ENCODE data around the gene TCF7L1.
A peak's percentile ranks its signal among the peaks of the same experiment; 100 is the strongest.
"Not testable (repeated sequence)": the region's sequence is repeated elsewhere in the genome, so short reads cannot be mapped to it uniquely, and the experiment has no call there.

TCF7L1 gene

GRCh38 chr2:85329701-85330100, 196.5 kb downstream of the TCF7L1 start:
- DNase-seq: not testable (repeated sequence)

- DNase-seq: no peak
These were observed 197.8 kb downstream of the TCF7L1 start for GRCh38 chr2:85330839-85331636.

- not testable (repeated sequence) for DNase-seq
These were observed 200.7 kb downstream of the TCF7L1 start for GRCh38 chr2:85333877-85334276.

GRCh38 chr2:85334928-85335327, 201.7 kb downstream of the TCF7L1 start:
- no peak for DNase-seq

- DNase-seq: no peak
These were observed 207.1 kb downstream of the TCF7L1 start for GRCh38 chr2:85340034-85340892.

- DNase-seq: no peak
These were observed 208.3 kb downstream of the TCF7L1 start for GRCh38 chr2:85341269-85342029.

- DNase-seq: no peak
These were observed 209.0 kb downstream of the TCF7L1 start for GRCh38 chr2:85342156-85342555.

- DNase-seq: not testable (repeated sequence)
These were observed 210.2 kb downstream of the TCF7L1 start for GRCh38 chr2:85343207-85343895.

- DNase-seq: no peak
These were observed 211.3 kb downstream of the TCF7L1 start for GRCh38 chr2:85344356-85344954.

GRCh38 chr2:85347599-85347998, 214.4 kb downstream of the TCF7L1 start:
- DNase-seq: no peak

- DNase-seq: no peak
These were observed 220.7 kb downstream of the TCF7L1 start for GRCh38 chr2:85353876-85354285.

GRCh38 chr2:85354286-85355072, 221.3 kb downstream of the TCF7L1 start, which contains the start of the genes ELMOD3 and RETSAT:
Gene ELMOD3 (plus strand): TSS chr2:85354769. CDS start chr2:85357199, 2,430 bp downstream.
Gene RETSAT (minus strand): TSS chr2:85354528. CDS start chr2:85354507, 21 bp downstream.
- DNase-seq: peak; percentile 99

- no peak for DNase-seq
These were observed 221.8 kb downstream of the TCF7L1 start for GRCh38 chr2:85355073-85355410.

- DNase-seq: no peak
These were observed 222.3 kb downstream of the TCF7L1 start for GRCh38 chr2:85355521-85355920.

GRCh38 chr2:85356186-85356585, 223.0 kb downstream of the TCF7L1 start:
- no peak for DNase-seq

- DNase-seq: no peak
These were observed 224.5 kb downstream of the TCF7L1 start for GRCh38 chr2:85357736-85358135.
